Ovary (tissue), 3 donors: Measurements from ENCODE around the gene GGACT.

ENCODE experiments used
- CTCF ChIP-seq, 3 donors: fragments of 450-650 bp in 2 of 3; fragments of 200-600 bp in 1 of 3; IDR thresholded peaks; one replicate each; pipeline versions ENCODE4 v1.5.1 to v1.8.0; 2016 to 2022; ENCODE audit warnings: antibody characterized with exemption in 3 of 3, mild to moderate bottlenecking in 1 of 3
- EP300 ChIP-seq: sonication (generic); formaldehyde crosslinking; IDR thresholded peaks from one replicate; pipeline ENCODE4 v1.6.1; 2017; ENCODE audit warnings: antibody characterized with exemption
- donor health status: DM: no; HTN: no; CAD: no.

DNA sequence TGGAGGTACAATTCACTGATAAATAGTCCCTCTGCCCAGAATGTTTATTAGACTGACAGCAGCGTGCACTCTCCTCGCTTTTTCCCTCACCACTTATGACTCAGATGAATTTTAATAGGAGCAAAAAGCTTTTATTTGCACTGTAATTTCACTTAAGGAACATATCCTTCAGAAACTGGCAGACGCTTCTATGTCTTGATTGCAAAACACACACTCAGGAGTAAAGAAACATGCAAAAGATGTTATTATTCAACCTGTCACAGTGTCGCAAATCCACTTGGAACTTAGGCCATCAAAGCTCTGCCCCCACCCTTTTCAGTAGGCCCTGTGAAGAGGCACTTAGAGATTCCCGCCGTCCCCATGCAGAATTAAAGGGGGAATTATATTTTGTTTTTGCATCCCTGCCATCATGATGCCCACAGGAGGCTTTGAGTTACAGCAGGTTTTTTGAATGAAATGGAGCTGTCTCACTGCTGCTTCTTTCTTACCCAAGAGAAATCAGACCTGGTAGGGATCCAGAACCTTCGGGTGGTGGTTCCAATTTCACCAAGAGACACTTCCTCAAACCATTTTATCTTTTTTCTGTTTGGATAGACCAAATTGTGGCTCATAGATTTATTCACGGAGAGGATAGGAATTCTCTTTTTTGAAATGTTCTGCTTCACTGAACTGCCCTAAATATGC is 74.5 kb downstream of the GGACT start:
- TF ChIP-seq EP300 (no peak), CTCF (IDR thresholded peaks at IDR 0.05) (no peak)
